ENCODE measurements around the gene PPP2R3B.

The PPP2R3B gene

DNA sequence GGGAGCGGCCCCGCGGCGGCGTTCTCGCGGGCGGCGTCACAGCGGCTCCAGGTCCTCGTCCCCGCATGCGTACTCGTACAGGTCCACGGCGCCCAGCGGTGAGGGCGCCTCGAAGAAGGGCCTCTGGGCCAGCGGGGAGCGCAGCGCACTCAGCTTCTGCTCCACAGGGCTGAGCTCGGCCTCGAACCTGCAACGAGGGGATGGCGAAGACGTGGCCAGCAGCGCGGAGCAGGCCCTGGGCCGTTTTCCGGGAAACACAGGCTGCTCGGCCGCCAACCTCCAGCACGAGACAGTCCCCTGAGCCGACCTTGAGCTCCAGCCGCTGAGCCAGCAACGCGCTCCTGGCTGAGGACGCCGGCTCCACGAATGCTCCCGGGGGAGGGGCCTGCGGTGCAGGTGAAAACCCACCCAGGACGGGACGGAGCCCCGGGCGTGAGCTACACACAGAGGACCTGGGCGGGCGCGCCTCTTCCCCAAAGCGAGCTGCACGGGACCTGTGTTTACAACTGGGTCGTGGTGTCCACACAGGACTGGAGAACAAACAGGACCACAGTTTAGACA, 52.3 kb downstream of the PPP2R3B start:
- Histone ChIP-seq H3K4me3 (ENCODE audit: low read length) (no peak overlapping the region), H3K9me2 (replicated peaks; ENCODE audit: control insufficient read depth, low read length) (no peaks in the 10 kb centered on the region), H3K4me1 (ENCODE audit: control insufficient read depth, low read length) (peaks cover 9% of the 10 kb centered on the region), H4K20me1 (ENCODE audit: control insufficient read depth, insufficient read depth, low read depth, low read length) (no peaks in the 10 kb centered on the region), H3K27me3 (ENCODE audit: control insufficient read depth, low read length) (no peaks in the 10 kb centered on the region), H3K9me3 (ENCODE audit: control insufficient read depth, insufficient read depth, low read length) (peaks cover 3% of the 10 kb centered on the region; the same call in 1 of the 2 replicates), H3K4me2 (ENCODE audit: low read length) (no peak overlapping the region), H3K27ac (ENCODE audit: low read depth, low read length) (no peak overlapping the region), H3K79me2 (ENCODE audit: control insufficient read depth, low read length) (peaks cover 37% of the 10 kb centered on the region), H3F3A (ENCODE audit: control insufficient read depth, insufficient read depth) (peaks cover 2% of the 10 kb centered on the region; the same call in 1 of the 2 replicates), H3K36me3 (ENCODE audit: control insufficient read depth, low read length) (peaks cover 66% of the 10 kb centered on the region)
- no peak for TF ChIP-seq CTCF (IDR thresholded peaks at IDR 0.05; ENCODE audit: low read depth, low read length, poor library complexity, severe bottlenecking)
- TF ChIP-seq EZH2phosphoT487 (IDR thresholded peaks at IDR 0.05; ENCODE audit: borderline replicate concordance, low read length), result no peak

DNA sequence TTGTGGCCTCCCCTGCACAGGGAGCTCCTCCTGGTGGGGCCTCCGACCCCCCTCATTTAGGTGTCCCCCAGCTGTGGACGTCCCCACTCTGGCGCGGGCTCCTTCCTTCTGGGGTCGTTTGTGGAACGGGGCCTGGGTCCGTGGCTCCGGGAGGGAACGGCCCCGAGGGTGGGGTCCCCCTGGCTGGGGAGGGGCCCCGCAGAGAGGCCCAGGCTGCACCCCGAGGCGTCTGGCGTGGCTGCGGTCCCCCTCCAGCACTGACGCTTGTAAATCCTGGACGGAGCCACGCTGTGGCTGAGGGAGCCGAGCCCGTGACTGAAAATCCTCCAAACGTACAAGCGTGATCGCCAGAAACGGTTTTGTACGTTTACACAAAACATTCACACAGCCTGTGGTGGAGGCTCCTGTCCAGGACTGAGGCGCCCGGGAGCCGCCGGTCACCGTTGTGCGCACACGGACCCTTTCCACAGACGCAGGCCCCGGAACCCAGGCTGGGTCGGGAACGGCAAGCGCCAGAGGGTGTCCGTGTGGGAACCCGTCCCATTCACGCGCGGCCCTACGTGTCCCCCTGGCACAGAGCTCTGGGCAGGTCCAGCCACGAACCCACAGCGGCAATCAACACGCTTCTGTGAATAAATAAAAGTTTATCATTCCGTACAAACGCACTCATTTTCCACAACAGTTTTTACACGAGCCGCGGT, 52.9 kb downstream of the PPP2R3B start:
- Histone ChIP-seq H3K4me1 (ENCODE audit: control insufficient read depth, low read length) (peaks cover 9% of the 10 kb centered on the region), H3K36me3 (ENCODE audit: control insufficient read depth, low read length) (peaks cover 62% of the 10 kb centered on the region), H4K20me1 (ENCODE audit: control insufficient read depth, insufficient read depth, low read depth, low read length) (no peaks in the 10 kb centered on the region), H3K4me2 (ENCODE audit: low read length) (no peak overlapping the region), H3K27ac (ENCODE audit: low read depth, low read length) (no peak overlapping the region), H3K27me3 (ENCODE audit: control insufficient read depth, low read length) (no peaks in the 10 kb centered on the region), H3F3A (ENCODE audit: control insufficient read depth, insufficient read depth) (peaks cover 3% of the 10 kb centered on the region; the same call in 1 of the 2 replicates), H3K9me2 (replicated peaks; ENCODE audit: control insufficient read depth, low read length) (no peaks in the 10 kb centered on the region), H3K4me3 (ENCODE audit: low read length) (no peak overlapping the region), H3K79me2 (ENCODE audit: control insufficient read depth, low read length) (peaks cover 33% of the 10 kb centered on the region), H3K9me3 (ENCODE audit: control insufficient read depth, insufficient read depth, low read length) (peaks cover 4% of the 10 kb centered on the region; the same call in 1 of the 2 replicates)
- TF ChIP-seq EZH2phosphoT487 (IDR thresholded peaks at IDR 0.05; ENCODE audit: borderline replicate concordance, low read length), result no peak
- TF ChIP-seq CTCF (IDR thresholded peaks at IDR 0.05; ENCODE audit: low read depth, low read length, poor library complexity, severe bottlenecking), result no peak

GRCh38 chrX:332916-333610, 53.6 kb downstream of the PPP2R3B start:
- Histone ChIP-seq H3K27ac (ENCODE audit: low read depth, low read length) (no peak overlapping the region), H4K20me1 (ENCODE audit: control insufficient read depth, insufficient read depth, low read depth, low read length) (no peaks in the 10 kb centered on the region), H3K27me3 (ENCODE audit: control insufficient read depth, low read length) (no peaks in the 10 kb centered on the region), H3K4me1 (ENCODE audit: control insufficient read depth, low read length) (peaks cover 9% of the 10 kb centered on the region), H3K9me2 (replicated peaks; ENCODE audit: control insufficient read depth, low read length) (no peaks in the 10 kb centered on the region), H3K79me2 (ENCODE audit: control insufficient read depth, low read length) (peaks cover 26% of the 10 kb centered on the region), H3K4me2 (ENCODE audit: low read length) (no peak overlapping the region), H3F3A (ENCODE audit: control insufficient read depth, insufficient read depth) (peaks cover 3% of the 10 kb centered on the region; the same call in 1 of the 2 replicates), H3K36me3 (ENCODE audit: control insufficient read depth, low read length) (peaks cover 55% of the 10 kb centered on the region), H3K4me3 (ENCODE audit: low read length) (no peak overlapping the region), H3K9me3 (ENCODE audit: control insufficient read depth, insufficient read depth, low read length) (peaks cover 4% of the 10 kb centered on the region; the same call in 1 of the 2 replicates)
- no peak for TF ChIP-seq CTCF (IDR thresholded peaks at IDR 0.05; ENCODE audit: low read depth, low read length, poor library complexity, severe bottlenecking)
- no peak for TF ChIP-seq EZH2phosphoT487 (IDR thresholded peaks at IDR 0.05; ENCODE audit: borderline replicate concordance, low read length)

Data from DOHH2 (cell line).